ENCODE data around the gene SLC34A2. TPM values are rescaled to one million over a fixed set of nuclear protein-coding genes. Genes with fewer than 3 reads are reported as not detected.

The SLC34A2 gene
- total and polyA plus RNA-seq, 10 donors = 0.04 to 0.61 (median 0.16) TPM; not detected in 6

- H3K4me1 ChIP-seq = no peaks in the 10 kb centered on the region
- no peak overlapping the region for H3K4me3 ChIP-seq
- no peak for DNase-seq
- H3K27me3 ChIP-seq (replicated peaks in 1 of 7) = no peaks in the 10 kb centered on the region
- no peaks in the 10 kb centered on the region for H3K9me3 ChIP-seq
- 64 to 85% (median 76%) methylated on average over 7 of the region's 7 CpGs for WGBS, 5 donors
- intact Hi-C loops (cut with DNase I; ENCODE audit: low total_unique reads) = no loop called here
- no peaks in the 10 kb centered on the region for H3K36me3 ChIP-seq
- TF ChIP-seq POLR2A (IDR thresholded peaks at IDR 0.05) = no peak
- TF ChIP-seq POLR2AphosphoS5 (IDR thresholded peaks at IDR 0.05) = no peak
- no peak for TF ChIP-seq CTCF (IDR thresholded peaks at IDR 0.05 in 8 of 11, conservative IDR thresholded peaks at IDR 0.05 in 3 of 11)
- no peak overlapping the region for H3K27ac ChIP-seq
These were observed 70.2 kb downstream of the SLC34A2 start for GRCh38 chr4:25725870-25726269.

- Histone ChIP-seq H3K4me1 (no peaks in the 10 kb centered on the region), H3K27me3 (replicated peaks in 1 of 7) (no peaks in the 10 kb centered on the region), H3K36me3 (no peaks in the 10 kb centered on the region), H3K27ac (no peak overlapping the region), H3K9me3 (no peaks in the 10 kb centered on the region), H3K4me3 (no peak overlapping the region)
- no peak for DNase-seq
- TF ChIP-seq POLR2A (IDR thresholded peaks at IDR 0.05) (no peak), POLR2AphosphoS5 (IDR thresholded peaks at IDR 0.05) (no peak), CTCF (IDR thresholded peaks at IDR 0.05 in 8 of 11, conservative IDR thresholded peaks at IDR 0.05 in 3 of 11) (no peak)
- 77 to 87% (median 83%) methylated on average over 9 of the region's 9 CpGs for WGBS, 5 donors
- intact Hi-C loops (cut with DNase I; ENCODE audit: low total_unique reads) = no loop called here
These were observed 72.3 kb downstream of the SLC34A2 start for GRCh38 chr4:25727711-25728493.

Small RNAs within 50 kb of the gene (small RNA-seq; reads per million reads assigned to genes)
- gene AC092436.3 (0 reads per million in 4 donors), gene MTND4LP22 (0 reads per million in 4 donors), gene RPS29P11 (0 reads per million in 4 donors)

Other genes starting within 250 kb of the SLC34A2 start
- gene SEL1L3, start 207.1 kb downstream of the SLC34A2 start, total RNA-seq = 100 to 1,000 TPM; 125 to 319 (median 133) TPM
- 100 to 1,000 TPM in 1 of 3 donors, 10 to 100 TPM in 2; 59.0 to 102 (median 81.3) TPM for gene SEL1L3, start 207.1 kb downstream of the SLC34A2 start, polyA plus RNA-seq

Data from spleen (tissue), 11 donors.